ENCODE data around the gene TMOD3. TPM values are rescaled to one million over a fixed set of nuclear protein-coding genes. Genes with fewer than 3 reads are reported as not detected.

The TMOD3 gene
- total and polyA plus RNA-seq, 2 of the 4 experiments (the other 2 are of a cell fraction): 10.7 to 22.0 TPM

- no peak for TF ChIP-seq SMC3 (IDR thresholded peaks at IDR 0.05; ENCODE audit: low read depth, low read length)
Observed at GRCh38 chr15:51924156-51925068, 95.0 kb downstream of the TMOD3 start (continued).

GRCh38 chr15:51926809-51927208 lies 97.4 kb downstream of the TMOD3 start:
- ATAC-seq (ENCODE audit: low read depth): no peak
- H3K36me3 ChIP-seq (ENCODE audit: control insufficient read depth, insufficient read depth, low read length): peaks cover 23% of the 10 kb centered on the region
- H3K9me1 ChIP-seq (ENCODE audit: insufficient read depth, low read length): peaks cover 6% of the 10 kb centered on the region; the same call in 1 of the 2 replicates
- no TSS peak for BruUV-seq (replicated peaks)
- no peak overlapping the region for H2AFZ ChIP-seq (replicated peaks; ENCODE audit: low read length, poor library complexity)
- H4K20me1 ChIP-seq (ENCODE audit: insufficient read depth, low read length): no peaks in the 10 kb centered on the region
- dilution Hi-C loops (cut with HindIII; ENCODE audit: low sequenced_read_pairs, unreplicated experiment) (no loop called here), intact Hi-C loops (cut with micrococcal nuclease) (no loop called here), in situ Hi-C loops (cut with MboI; ENCODE audit: low sequenced_read_pairs) (no loop called here)
- H2BK20ac ChIP-seq (ENCODE audit: low read depth, low read length): no peak overlapping the region
- H2BK15ac ChIP-seq (ENCODE audit: low read depth, low read length): no peak overlapping the region
- H3K4me2 ChIP-seq (ENCODE audit: low read depth, low read length): no peak overlapping the region
- H2AK9ac ChIP-seq (replicated peaks; ENCODE audit: low read depth, low read length, poor library complexity): no peak overlapping the region
- no peak overlapping the region for H3K23ac ChIP-seq (ENCODE audit: low read depth, low read length)
- no peak overlapping the region for H3K27ac ChIP-seq (ENCODE audit: insufficient read depth, low read length)
- no peak overlapping the region for H3K18ac ChIP-seq (ENCODE audit: low read depth, low read length)
- no peaks in the 10 kb centered on the region for H3K27me3 ChIP-seq (ENCODE audit: control insufficient read depth, insufficient read depth, low read length)
- no peak overlapping the region for H3K56ac ChIP-seq (ENCODE audit: extremely low read depth, insufficient read depth, low read length)
- WGBS, 2 experiments (ENCODE audit: extremely low coverage in 2 of 2, insufficient read length in 1 of 2): 80% methylated on average over 1 of the region's 3 CpGs; no CpG with 5 or more reads in 1 of the 2 experiments
- no peaks in the 10 kb centered on the region for H3K79me1 ChIP-seq (ENCODE audit: low read depth in 1 of 2, low read length in 2 of 2)
- no peaks in the 10 kb centered on the region for H3K4me1 ChIP-seq (ENCODE audit: control insufficient read depth, insufficient read depth, low read length)
- H4K8ac ChIP-seq (ENCODE audit: low read depth in 2 of 2, low read length in 2 of 2): no peak overlapping the region
- H3K9ac ChIP-seq (ENCODE audit: low read depth, low read length): no peak overlapping the region
- no peak overlapping the region for H2BK5ac ChIP-seq (ENCODE audit: low read depth, low read length, poor library complexity, severe bottlenecking)
- H4K91ac ChIP-seq (ENCODE audit: insufficient read depth, low read depth, low read length): no peak overlapping the region
- no peak overlapping the region for H4K5ac ChIP-seq (ENCODE audit: low read depth, low read length)
- no peak overlapping the region for H3K14ac ChIP-seq (replicated peaks; ENCODE audit: low read depth, low read length)
- H3K4ac ChIP-seq (ENCODE audit: low read depth, low read length): no peak overlapping the region
- ChIA-PET POLR2A (ENCODE audit: unreplicated experiment) (no interaction called here), CTCF (no interaction called here)
- no peaks in the 10 kb centered on the region for H3K9me3 ChIP-seq (ENCODE audit: control insufficient read depth, insufficient read depth, low read length)
- H2BK120ac ChIP-seq (ENCODE audit: low read depth, low read length): no peak overlapping the region
- DNase-seq: no peak
- no peak overlapping the region for H3K4me3 ChIP-seq (ENCODE audit: insufficient read depth, low read depth, low read length)
- no peak overlapping the region for H2AK5ac ChIP-seq (ENCODE audit: low read depth, low read length)
- TF ChIP-seq MXI1 (IDR thresholded peaks at IDR 0.05; ENCODE audit: borderline replicate concordance, low read depth, low read length): no peak
- TF ChIP-seq BHLHE40 (IDR thresholded peaks at IDR 0.05; ENCODE audit: low read depth, low read length): no peak
- TF ChIP-seq POLR2A (IDR thresholded peaks at IDR 0.05; ENCODE audit: low read depth, low read length): no peak
- TF ChIP-seq CTCF (conservative IDR thresholded peaks at IDR 0.05; ENCODE audit: low read depth, low read length): no peak
- no peak for TF ChIP-seq RAD21 (IDR thresholded peaks at IDR 0.05; ENCODE audit: low read length)
- TF ChIP-seq NFE2L2 (IDR thresholded peaks at IDR 0.05; ENCODE audit: low read depth, low read length): no peak
- TF ChIP-seq ELK1 (IDR thresholded peaks at IDR 0.05; ENCODE audit: borderline replicate concordance, low read depth, low read length): no peak
- peak; percentile 52 for TF ChIP-seq MAFK (IDR thresholded peaks at IDR 0.05; ENCODE audit: low read depth, low read length)
- no peak for TF ChIP-seq RCOR1 (IDR thresholded peaks at IDR 0.05; ENCODE audit: insufficient replicate concordance, low read length)

Measured in IMR-90 (cell line).